HepG2 (cell line): ENCODE results near the gene FPR3. TPM values are rescaled to one million over a fixed set of nuclear protein-coding genes. Genes with fewer than 3 reads are reported as not detected.

Experiments
- AGO2 ChIP-seq: fragments of 200-400 bp; formaldehyde crosslinking; optimal IDR thresholded peaks from 2 replicates; pipeline ENCODE3; 2017; ENCODE audit warnings: mild to moderate bottlenecking, low read depth, low read length, moderate library complexity
- ATF4 ChIP-seq, 2 experiments: fragments of 450-650 bp in 1 of 2; sonication (generic) in 1 of 2; formaldehyde crosslinking; IDR thresholded peaks; 2 replicates each; pipeline versions ENCODE4 v1.5.0 to v1.8.0; 2020 to 2022; ENCODE audit warnings: mild to moderate bottlenecking in 1 of 2, missing genetic modification reagents in 1 of 2
- CBX2 ChIP-seq, 2 experiments: fragments of 200-600 bp in 1 of 2; sonication (generic); formaldehyde crosslinking in 1 of 2; IDR thresholded peaks; 2 replicates each; pipeline versions ENCODE4 v1.7.0 to v1.8.1; 2018 to 2022; ENCODE audit warnings: low read depth in 2 of 2, low read length in 1 of 2, mild to moderate bottlenecking in 1 of 2, missing genetic modification reagents in 1 of 2
- ELF1 ChIP-seq: sonication (generic); formaldehyde crosslinking; IDR thresholded peaks from 2 replicates; pipeline ENCODE4 v1.4.0; 2020; ENCODE audit warnings: missing genetic modification reagents
- ELF3 ChIP-seq: IDR thresholded peaks from 2 replicates; pipeline ENCODE4 v1.6.1; 2016; ENCODE audit warnings: missing genetic modification reagents, missing compliant biosample characterization
- FOSL2 ChIP-seq: sonication (generic); formaldehyde crosslinking; IDR thresholded peaks from 2 replicates; pipeline ENCODE4 v1.4.0; 2020; ENCODE audit warnings: missing genetic modification reagents
- FOXP4 ChIP-seq: sonication (generic); formaldehyde crosslinking; IDR thresholded peaks from 2 replicates; pipeline ENCODE4 v1.4.0; 2020; ENCODE audit warnings: missing genetic modification reagents
- HCFC1 ChIP-seq: fragments of 150-350 bp; IDR thresholded peaks from 2 replicates; pipeline ENCODE4 v1.6.1; 2014; ENCODE audit warnings: low read depth, low read length
- HOXA3 ChIP-seq: sonication (generic); formaldehyde crosslinking; IDR thresholded peaks from 2 replicates; pipeline ENCODE4 v1.5.0; 2020; ENCODE audit warnings: missing genetic modification reagents
- IKZF1 ChIP-seq: fragments of 450-650 bp; IDR thresholded peaks from 2 replicates; pipeline ENCODE4 v1.7.1; 2016
- MEF2D ChIP-seq: sonication (generic); formaldehyde crosslinking; IDR thresholded peaks from 2 replicates; pipeline ENCODE4 v1.5.1; 2020; ENCODE audit warnings: mild to moderate bottlenecking, missing genetic modification reagents
- NFIB ChIP-seq: sonication (generic); formaldehyde crosslinking; IDR thresholded peaks from 2 replicates; pipeline ENCODE4 v1.9.0; 2021; ENCODE audit warnings: missing genetic modification reagents, mild to moderate bottlenecking, borderline replicate concordance
- RAD21 ChIP-seq: fragments of 450-650 bp; formaldehyde crosslinking; IDR thresholded peaks from 2 replicates; pipeline ENCODE4 v1.5.0; 2020; ENCODE audit warnings: mild to moderate bottlenecking
- SP140L ChIP-seq: sonication (generic); formaldehyde crosslinking; IDR thresholded peaks from 2 replicates; pipeline ENCODE4 v1.4.0; 2020; ENCODE audit warnings: missing genetic modification reagents, borderline replicate concordance
- TCF12 ChIP-seq, 2 experiments: fragments of 450-650 bp in 1 of 2; sonication (generic) in 1 of 2; formaldehyde crosslinking in 1 of 2; IDR thresholded peaks; 2 replicates each; pipeline versions ENCODE4 v1.6.1 to v1.8.0; 2017 to 2022; ENCODE audit warnings: antibody characterized with exemption in 1 of 2, mild to moderate bottlenecking in 1 of 2, missing genetic modification reagents in 1 of 2, moderate library complexity in 1 of 2
- TCF7 ChIP-seq: sonication (generic); IDR thresholded peaks from 2 replicates; pipeline ENCODE4 v1.6.1; 2016; ENCODE audit warnings: antibody characterized with exemption, low read depth
- THAP9 ChIP-seq: sonication (generic); formaldehyde crosslinking; IDR thresholded peaks from 2 replicates; pipeline ENCODE4; 2020; ENCODE audit warnings: missing genetic modification reagents, mild to moderate bottlenecking, borderline replicate concordance
- ZFP36L2 ChIP-seq: sonication (generic); formaldehyde crosslinking; IDR thresholded peaks from 2 replicates; pipeline ENCODE4 v1.4.0; 2020; ENCODE audit warnings: missing genetic modification reagents
- ZNF44 ChIP-seq: sonication (generic); formaldehyde crosslinking; IDR thresholded peaks from 2 replicates; pipeline ENCODE4 v1.5.1; 2020; ENCODE audit warnings: mild to moderate bottlenecking, missing genetic modification reagents
- ZNF460 ChIP-seq: sonication (generic); formaldehyde crosslinking; IDR thresholded peaks from 2 replicates; pipeline ENCODE4 v1.5.1; 2020; ENCODE audit warnings: missing genetic modification reagents, mild to moderate bottlenecking, borderline replicate concordance
- ZNF598 ChIP-seq: sonication (generic); formaldehyde crosslinking; IDR thresholded peaks from 2 replicates; pipeline ENCODE4 v1.5.1; 2020; ENCODE audit warnings: mild to moderate bottlenecking, missing genetic modification reagents, borderline replicate concordance
- ZNF788 ChIP-seq: sonication (generic); formaldehyde crosslinking; IDR thresholded peaks from 2 replicates; pipeline ENCODE4 v1.5.0; 2020; ENCODE audit warnings: mild to moderate bottlenecking, missing genetic modification reagents, borderline replicate concordance
- ZNF83 ChIP-seq: sonication (generic); formaldehyde crosslinking; IDR thresholded peaks from 2 replicates; pipeline ENCODE4 v1.4.0; 2020; ENCODE audit warnings: missing genetic modification reagents, mild to moderate bottlenecking, borderline replicate concordance
- polyA plus RNA-seq, 8 experiments: library from polyadenylated mRNA; depleted of rRNA in 3 of 8; stranded (reverse) in 7 of 8; unstranded in 1 of 8; fragments of >200 nt; fragmentation: Illumina TruSeq in 4 of 8; extraction: Trizol in 4 of 8; gene quantifications; 2 replicates each; pipeline versions ENCODE4 v1.2.1 to v1.2.3, GENCODE V29; 2011 to 2016; ENCODE audit warnings: low read depth in 4 of 8, missing spikeins in 1 of 8, mixed read lengths in 1 of 8; ENCODE audit not compliant: insufficient read depth in 1 of 8
- total RNA-seq, 5 experiments: library from RNA; depleted of rRNA; stranded (reverse); fragments of >200 nt; fragmentation: Illumina TruSeq; extraction: Trizol; gene quantifications; 2 replicates each; pipeline ENCODE4 v1.2.3, GENCODE V29; 2016; ENCODE audit warnings: low read depth in 1 of 5

Gene FPR3
- total and polyA plus RNA-seq, 2 of the 13 experiments (the other 11 are each of a cell fraction or from before 2014, with no cell fraction given), result not detected

GRCh38 chr19:51777570-51778462 lies 17.1 kb upstream of the FPR3 start (continued):
- no peak for TF ChIP-seq NFIB (CRISPR knock-in tag)
- TF ChIP-seq FOSL2 (CRISPR knock-in tag), result no peak
- no peak for TF ChIP-seq IKZF1
- peak; percentile 14; the same call in 1 of the 2 replicates for TF ChIP-seq ZNF598 (CRISPR knock-in tag)
- TF ChIP-seq TCF7, result no peak
- no peak for TF ChIP-seq HOXA3 (CRISPR knock-in tag)
- TF ChIP-seq AGO2, result no peak
- TF ChIP-seq FOXP4 (CRISPR knock-in tag), result no peak
- TF ChIP-seq MEF2D (CRISPR knock-in tag), result no peak
- TF ChIP-seq TCF12 (IDR thresholded peaks at IDR 0.05), result no peak
- TF ChIP-seq TCF12 (CRISPR knock-in tag; IDR thresholded peaks at IDR 0.05), result no peak
- TF ChIP-seq HCFC1, result no peak
- TF ChIP-seq ZNF44 (CRISPR knock-in tag), result no peak
- no peak for TF ChIP-seq ZNF788
- no peak for TF ChIP-seq SP140L (CRISPR knock-in tag)
- TF ChIP-seq ZFP36L2 (CRISPR knock-in tag), result no peak
- TF ChIP-seq ATF4 (CRISPR knock-in tag; IDR thresholded peaks at IDR 0.05), result no peak
- no peak for TF ChIP-seq THAP9 (CRISPR knock-in tag)
- no peak for TF ChIP-seq ZNF83
- TF ChIP-seq CBX2 (IDR thresholded peaks at IDR 0.05; ENCODE audit: low read depth, low read length), result no peak
- TF ChIP-seq CBX2 (CRISPR knock-in tag; IDR thresholded peaks at IDR 0.05; ENCODE audit: low read depth), result no peak
- TF ChIP-seq ELF1 (CRISPR knock-in tag), result no peak
- peak; percentile 82 for TF ChIP-seq ELF3 (CRISPR knock-in tag)
- no peak for TF ChIP-seq ZNF460 (CRISPR knock-in tag)
- TF ChIP-seq RAD21 (CRISPR knock-in tag), result peak; percentile 38; the same call in 1 of the 2 replicates
